Neural cell (in vitro differentiated cells): Measurements from ENCODE around the gene GDPD5.

Experiments used
- EP300 ChIP-seq: fragments of 450-650 bp; conservative IDR thresholded peaks from 2 replicates; pipeline ENCODE4 v1.6.1; 2014; ENCODE audit warnings: antibody characterized with exemption, mild to moderate bottlenecking, moderate library complexity; ENCODE audit not compliant: poor library complexity, severe bottlenecking
- EZH2 ChIP-seq: fragments of 200-600, 300-800 bp; shearing (Covaris generic), sonication (generic); IDR thresholded peaks from 2 replicates; pipeline ENCODE4 v1.6.1; 2014; ENCODE audit warnings: antibody characterized with exemption, low read length, borderline replicate concordance, mild to moderate bottlenecking; ENCODE audit not compliant: insufficient read depth, poor library complexity, severe bottlenecking
- MXI1 ChIP-seq: fragments of 450-650 bp; conservative IDR thresholded peaks from 2 replicates; pipeline ENCODE4 v1.6.1; 2014; ENCODE audit warnings: antibody characterized with exemption, mild to moderate bottlenecking; ENCODE audit not compliant: poor library complexity, severe bottlenecking
- POLR2AphosphoS5 ChIP-seq: IDR thresholded peaks from 2 replicates; pipeline ENCODE4 v1.6.1; 2012
- TF ChIP-seq, protein P1 (sequence below): fragments of 450-650 bp; IDR thresholded peaks from 2 replicates; pipeline ENCODE4 v1.5.1; 2014; ENCODE audit warnings: antibody characterized with exemption, mild to moderate bottlenecking, moderate library complexity; ENCODE audit not compliant: poor library complexity, severe bottlenecking

- TF ChIP-seq, protein P1, sequence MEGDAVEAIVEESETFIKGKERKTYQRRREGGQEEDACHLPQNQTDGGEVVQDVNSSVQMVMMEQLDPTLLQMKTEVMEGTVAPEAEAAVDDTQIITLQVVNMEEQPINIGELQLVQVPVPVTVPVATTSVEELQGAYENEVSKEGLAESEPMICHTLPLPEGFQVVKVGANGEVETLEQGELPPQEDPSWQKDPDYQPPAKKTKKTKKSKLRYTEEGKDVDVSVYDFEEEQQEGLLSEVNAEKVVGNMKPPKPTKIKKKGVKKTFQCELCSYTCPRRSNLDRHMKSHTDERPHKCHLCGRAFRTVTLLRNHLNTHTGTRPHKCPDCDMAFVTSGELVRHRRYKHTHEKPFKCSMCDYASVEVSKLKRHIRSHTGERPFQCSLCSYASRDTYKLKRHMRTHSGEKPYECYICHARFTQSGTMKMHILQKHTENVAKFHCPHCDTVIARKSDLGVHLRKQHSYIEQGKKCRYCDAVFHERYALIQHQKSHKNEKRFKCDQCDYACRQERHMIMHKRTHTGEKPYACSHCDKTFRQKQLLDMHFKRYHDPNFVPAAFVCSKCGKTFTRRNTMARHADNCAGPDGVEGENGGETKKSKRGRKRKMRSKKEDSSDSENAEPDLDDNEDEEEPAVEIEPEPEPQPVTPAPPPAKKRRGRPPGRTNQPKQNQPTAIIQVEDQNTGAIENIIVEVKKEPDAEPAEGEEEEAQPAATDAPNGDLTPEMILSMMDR = no peak
- TF ChIP-seq EP300 (no peak), EZH2 (no peak), MXI1 (no peak), POLR2AphosphoS5 (no peak)
Measured at GRCh38 chr11:75475767-75476650, 49.7 kb downstream of the GDPD5 start.
